Hematopoietic multipotent progenitor cell (in vitro differentiated cells): ENCODE measurements around the gene CD248. TPM values are rescaled to one million over a fixed set of nuclear protein-coding genes. Genes with fewer than 3 reads are reported as not detected.
"Not testable (repeated sequence)": the region's sequence is repeated elsewhere in the genome, so short reads cannot be mapped to it uniquely, and the experiment has no call there.

Experiments
- DNase-seq, 3 donors: peaks; one replicate each; pipeline ENCODE4 v3.0.0-alpha.2; 2011 to 2015; ENCODE audit warnings: low read depth in 2 of 3, low spot score in 2 of 3
- total RNA-seq: library from RNA; depleted of rRNA; stranded (reverse); fragments of >200 nt; gene quantifications from one replicate; pipeline ENCODE4 v1.2.3, GENCODE V29; 2012

Gene CD248
- total RNA-seq, 1 donor = 1.1 TPM

- not testable (repeated sequence) for DNase-seq
Observed at GRCh38 chr11:66277064-66277463, 39.8 kb downstream of the CD248 start.

GRCh38 chr11:66276619-66277018 is 40.2 kb downstream of the CD248 start:
- DNase-seq = not testable (repeated sequence)

DNA sequence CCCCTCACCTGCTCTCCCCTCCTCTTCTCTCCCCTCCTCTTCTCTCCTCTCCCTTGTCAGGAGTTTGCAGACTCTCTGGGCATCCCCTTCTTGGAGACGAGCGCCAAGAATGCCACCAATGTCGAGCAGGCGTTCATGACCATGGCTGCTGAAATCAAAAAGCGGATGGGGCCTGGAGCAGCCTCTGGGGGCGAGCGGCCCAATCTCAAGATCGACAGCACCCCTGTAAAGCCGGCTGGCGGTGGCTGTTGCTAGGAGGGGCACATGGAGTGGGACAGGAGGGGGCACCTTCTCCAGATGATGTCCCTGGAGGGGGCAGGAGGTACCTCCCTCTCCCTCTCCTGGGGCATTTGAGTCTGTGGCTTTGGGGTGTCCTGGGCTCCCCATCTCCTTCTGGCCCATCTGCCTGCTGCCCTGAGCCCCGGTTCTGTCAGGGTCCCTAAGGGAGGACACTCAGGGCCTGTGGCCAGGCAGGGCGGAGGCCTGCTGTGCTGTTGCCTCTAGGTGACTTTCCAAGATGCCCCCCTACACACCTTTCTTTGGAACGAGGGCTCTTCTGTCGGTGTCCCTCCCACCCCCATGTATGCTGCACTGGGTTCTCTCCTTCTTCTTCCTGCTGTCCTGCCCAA is 40.7 kb downstream of the CD248 start:
- DNase-seq = no peak

DNA sequence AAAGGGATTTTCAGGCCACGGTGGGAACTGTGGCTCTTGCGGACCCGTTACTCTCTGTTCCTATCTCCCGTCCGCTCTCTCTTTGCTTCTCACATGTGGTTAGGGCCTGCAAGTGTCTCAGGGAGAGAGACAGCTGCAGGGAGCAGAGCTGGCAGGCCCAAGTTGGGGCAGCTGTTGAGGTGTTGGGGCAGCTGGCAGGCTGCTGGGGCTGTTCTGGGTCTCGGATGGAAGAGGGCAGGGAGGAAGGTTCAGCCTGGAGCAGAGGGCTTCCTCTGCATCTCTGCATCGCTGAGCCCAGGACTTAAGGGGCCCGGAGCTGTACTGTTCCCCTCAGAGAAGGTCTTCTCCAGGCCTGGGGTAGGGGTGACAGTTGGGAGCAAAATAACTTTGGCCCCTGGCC is 41.4 kb downstream of the CD248 start:
- no peak for DNase-seq

DNA sequence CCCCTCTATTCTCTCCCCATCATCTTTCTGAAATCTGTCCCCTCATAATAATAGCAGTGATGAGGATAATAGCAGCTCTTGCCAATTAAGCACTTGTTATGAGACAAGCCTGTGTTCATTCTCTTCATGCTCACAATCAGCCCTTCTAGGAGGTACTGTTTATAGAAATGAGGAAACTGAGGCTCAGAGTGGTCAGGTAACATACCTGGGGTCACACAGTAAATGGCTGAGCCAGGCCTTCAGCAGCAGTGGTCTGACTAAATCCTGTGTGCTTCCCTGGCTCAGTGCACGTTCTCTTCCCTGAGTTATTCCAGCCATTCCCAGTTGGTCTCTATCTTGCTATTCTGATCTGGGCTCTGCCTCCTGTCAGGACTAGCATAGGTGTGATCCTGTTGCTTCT is 42.6 kb downstream of the CD248 start:
- DNase-seq = no peak

GRCh38 chr11:66272596-66272995 is 44.2 kb downstream of the CD248 start:
- DNase-seq = no peak

DNA sequence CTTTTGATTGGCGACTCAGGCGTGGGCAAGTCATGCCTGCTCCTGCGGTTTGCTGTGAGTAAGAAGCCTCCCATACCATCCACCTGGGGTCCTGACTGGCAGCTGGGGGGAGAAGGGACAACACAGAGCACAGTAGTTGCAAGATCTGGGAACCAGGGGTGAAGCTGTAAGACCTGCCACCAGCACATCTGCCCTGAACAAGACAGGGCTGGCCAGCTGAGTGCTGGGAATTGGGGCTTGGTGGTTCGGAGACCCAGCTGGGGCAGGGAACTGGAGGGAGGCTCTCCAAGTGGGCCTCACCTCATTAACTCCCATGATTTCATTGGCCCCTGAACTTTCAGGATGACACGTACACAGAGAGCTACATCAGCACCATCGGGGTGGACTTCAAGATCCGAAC is 45.0 kb downstream of the CD248 start:
- DNase-seq = no peak

DNA sequence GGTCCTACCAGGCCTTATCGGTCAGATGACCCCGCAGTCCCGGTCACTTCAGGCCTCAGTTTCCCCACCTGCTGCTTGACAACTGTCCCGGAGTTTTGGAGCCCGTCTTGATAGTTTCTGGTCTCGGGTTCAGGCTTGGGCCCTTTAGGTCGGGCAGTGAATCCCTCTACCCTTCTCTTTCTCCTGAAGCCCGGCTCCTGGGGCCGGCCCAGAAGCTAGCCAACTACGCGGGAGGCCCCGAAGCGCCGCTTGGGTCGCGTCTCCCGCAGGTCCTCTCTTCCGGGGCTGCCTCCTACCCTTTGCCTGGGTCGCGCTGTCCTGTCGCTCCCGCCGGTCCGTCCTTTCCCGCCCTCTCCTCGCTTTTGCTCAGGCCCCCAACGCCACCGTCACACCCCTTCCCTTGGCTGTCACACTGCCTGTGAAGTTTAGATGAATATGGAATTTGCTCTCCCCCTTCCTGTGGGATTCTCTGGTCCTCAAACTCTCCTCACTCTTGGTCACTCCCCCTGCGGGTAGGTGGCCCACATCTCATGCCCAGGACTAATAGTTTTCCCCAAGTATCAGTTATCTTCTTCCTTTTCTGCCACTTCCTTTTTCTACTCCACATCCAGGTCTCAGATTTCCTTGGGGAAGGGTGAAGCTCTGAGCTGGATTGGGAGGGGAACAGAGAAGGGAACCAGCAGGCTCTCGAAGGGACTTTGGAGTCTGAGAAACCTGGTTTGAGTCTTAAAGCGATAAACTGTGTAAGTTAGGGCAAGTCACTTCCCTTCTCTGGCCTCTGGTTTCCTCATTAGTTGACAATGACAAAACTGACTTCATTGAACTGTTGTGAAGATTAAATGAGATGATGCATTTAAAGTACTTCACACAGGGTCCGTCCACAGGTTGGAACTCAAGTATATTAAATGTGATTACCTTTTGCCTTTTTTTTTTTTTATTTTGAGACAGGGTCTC is 47.6 kb downstream of the CD248 start:
- DNase-seq = peak in 1 of 3 donors; percentile 54

DNA sequence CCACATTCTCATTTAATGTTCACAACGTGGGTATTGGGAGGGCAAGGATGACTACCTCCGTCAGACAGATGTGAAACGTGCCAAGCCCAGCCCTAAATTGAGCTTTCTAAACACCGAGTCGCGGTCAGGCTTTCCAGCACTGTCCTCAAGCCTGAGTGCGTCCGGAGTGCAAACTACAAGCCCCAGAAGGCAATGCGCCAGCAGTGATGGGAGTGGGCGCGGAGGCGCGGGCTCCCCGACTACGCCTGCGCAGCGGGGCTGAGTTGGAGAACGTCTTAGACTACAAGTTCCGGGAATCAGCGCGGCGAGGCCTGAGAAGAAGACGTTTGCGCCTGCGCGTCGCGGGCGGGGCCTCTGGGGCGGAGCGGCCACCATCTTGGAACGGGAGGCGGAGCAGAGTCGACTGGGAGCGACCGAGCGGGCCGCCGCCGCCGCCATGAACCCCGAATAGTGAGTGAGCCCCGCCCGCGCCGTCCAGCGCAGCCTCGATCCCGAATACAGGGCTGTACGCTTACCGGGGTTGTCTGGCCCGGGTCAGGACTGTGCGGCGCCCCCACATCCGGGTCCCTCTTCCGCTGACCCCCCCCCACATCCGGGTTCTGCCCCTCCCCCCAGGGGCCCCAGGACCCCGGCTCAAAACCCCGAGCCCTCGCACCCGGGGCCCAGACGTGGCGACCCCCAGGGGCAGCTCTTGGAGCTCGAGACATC is 48.4 kb downstream of the CD248 start, which contains the start of gene RAB1B:
RAB1B (plus strand) TSS at position 396 of the 708 bp plus-strand sequence; CDS start at position 437, 41 bp downstream.
- peak; percentile 99 to 100 (median 99) for DNase-seq

DNA sequence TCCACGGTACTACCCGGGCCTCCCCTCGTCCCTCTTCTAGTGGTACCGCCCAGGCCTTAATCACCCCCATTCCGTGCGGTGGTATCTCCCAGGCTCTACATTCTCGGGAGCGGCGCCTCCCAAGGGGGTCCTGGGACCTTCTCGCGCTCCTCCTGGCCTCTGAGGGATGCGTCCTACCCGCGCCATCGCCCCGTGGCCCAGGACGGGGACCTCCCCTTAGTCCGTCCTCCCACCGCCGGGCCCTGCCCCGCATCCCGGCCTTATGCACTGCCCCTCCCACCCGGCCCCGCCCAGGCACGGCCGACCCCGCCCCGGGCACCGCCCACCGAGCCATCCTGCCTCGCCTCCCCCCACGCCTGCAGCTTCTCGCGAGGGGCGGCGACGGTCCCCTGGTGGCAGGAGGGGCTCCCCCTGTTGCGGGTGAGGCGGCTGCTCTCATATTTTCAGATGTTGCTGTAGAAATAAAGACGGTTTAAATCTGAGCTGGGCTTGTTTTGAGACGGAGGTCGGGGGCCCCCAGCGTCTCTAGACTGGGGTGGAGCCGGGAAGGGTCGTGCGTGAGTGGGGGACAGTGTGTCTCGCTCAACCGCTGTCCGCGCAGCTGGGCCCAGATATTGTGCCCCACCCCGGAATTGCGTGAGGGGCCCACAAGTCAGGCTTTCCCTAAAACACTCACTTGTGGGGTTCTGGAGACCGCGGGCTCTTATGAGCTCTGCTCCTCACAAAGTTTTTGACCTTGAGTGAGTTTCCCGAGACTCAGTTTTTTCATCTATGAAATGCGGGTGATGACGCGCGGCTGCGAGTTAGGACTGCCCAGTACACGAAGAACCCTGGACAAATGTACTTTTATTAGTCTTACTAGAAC is 49.2 kb downstream of the CD248 start:
- peak; percentile 75 to 92 (median 89) for DNase-seq

- no peak for DNase-seq
Observed at GRCh38 chr11:66267039-66267378, 49.8 kb downstream of the CD248 start.

DNA sequence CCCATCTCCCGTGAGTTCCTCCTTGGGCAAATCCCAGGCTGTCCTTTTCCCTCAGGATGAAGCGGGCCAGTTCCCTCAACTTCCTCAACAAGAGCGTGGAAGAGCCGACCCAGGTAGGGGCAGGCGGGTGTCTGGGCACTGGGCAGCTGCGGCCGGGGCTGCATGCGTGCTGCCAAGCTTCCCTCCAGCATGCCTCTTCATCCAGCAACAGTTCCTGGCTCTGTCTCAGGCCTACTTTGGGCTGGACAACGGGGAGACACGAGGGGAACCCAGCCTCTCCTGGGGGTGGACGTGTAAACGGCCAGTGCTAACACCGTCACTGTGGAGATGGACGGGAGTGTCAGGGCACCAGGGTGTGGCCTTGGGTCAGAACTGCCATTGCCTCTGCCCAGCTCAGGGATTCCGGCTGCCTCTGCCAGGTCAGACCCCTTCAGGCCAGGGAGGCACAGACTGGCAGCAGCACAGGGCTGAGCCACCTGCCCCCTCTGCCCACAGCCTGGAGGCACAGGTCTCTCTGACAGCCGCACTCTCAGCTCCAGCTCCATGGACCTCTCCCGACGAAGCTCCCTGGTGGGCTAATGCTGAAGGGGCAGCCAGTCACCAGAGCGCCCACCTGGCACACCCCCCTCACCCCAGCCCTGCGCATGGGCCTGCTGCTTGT is 50.3 kb downstream of the CD248 start:
- DNase-seq = no peak

DNA sequence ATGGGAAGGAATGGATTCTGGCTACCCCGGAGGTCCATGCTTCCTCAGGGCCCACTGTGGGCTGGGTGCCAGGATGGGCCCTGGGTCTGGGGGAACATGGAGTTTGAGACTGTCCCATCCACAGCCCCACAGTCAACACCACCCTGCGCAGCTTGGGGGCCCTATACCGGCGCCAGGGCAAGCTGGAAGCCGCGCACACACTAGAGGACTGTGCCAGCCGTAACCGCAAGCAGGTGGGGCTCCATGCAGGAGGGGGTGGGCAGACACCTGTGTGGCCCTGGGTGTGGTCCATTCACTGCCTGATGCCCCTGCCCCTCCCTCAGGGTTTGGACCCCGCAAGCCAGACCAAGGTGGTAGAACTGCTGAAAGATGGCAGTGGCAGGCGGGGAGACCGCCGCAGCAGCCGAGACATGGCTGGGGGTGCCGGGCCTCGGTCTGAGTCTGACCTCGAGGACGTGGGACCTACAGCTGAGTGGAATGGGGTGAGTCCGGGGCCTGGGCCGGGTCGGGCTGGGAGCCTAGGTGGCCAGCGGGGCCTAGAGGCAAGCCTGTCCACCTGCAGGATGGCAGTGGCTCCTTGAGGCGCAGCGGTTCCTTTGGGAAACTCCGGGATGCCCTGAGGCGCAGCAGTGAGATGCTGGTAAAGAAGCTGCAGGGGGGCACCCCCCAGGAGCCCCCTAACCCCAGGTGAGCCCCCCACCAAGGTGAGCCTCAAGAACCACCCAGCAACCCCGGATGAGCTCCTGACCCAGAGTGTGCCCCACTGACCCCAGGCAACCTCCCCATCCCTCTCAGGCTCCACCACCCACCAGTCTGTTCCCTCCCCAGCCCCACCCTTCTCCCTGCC is 51.1 kb downstream of the CD248 start:
- DNase-seq = no peak

DNA sequence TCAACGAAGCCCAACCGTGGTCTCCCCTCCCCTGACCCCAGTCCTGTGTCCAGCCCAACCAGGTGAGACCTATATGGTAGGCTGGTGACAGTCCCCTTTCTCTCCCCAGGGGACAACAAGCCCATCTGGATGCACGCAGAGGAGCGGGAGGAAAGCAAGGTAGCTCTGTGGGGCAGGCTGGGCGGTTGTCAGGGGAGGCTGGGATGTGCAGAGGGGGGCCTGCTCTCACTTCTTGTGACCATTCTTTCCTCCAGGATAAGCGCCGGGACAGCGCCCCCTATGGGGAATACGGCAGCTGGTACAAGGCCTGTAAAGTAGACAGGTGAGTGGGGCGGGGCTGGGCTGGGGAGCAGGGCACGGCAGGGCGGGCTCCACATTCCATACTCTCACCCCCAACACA is 51.9 kb downstream of the CD248 start:
- DNase-seq = peak in 1 of 3 donors; percentile 30

Other genes with a start within 250 kb of the CD248 start
- gene PACS1, start 246.8 kb downstream of the CD248 start, total RNA-seq = 75.9 TPM
- 11.8 TPM for gene KLC2, start 59.3 kb downstream of the CD248 start, total RNA-seq
- gene RAB1B, start 48.4 kb downstream of the CD248 start, total RNA-seq = 103 TPM
- 2.7 TPM for gene CNIH2, start 38.9 kb downstream of the CD248 start, total RNA-seq
- 75.7 TPM for gene YIF1A, start 27.9 kb downstream of the CD248 start, total RNA-seq
- gene TMEM151A, start 25.1 kb downstream of the CD248 start, total RNA-seq = 0.27 TPM
- gene RIN1, start 19.4 kb upstream of the CD248 start, total RNA-seq = 3.0 TPM
- 42.0 TPM for gene BRMS1, start 28.1 kb upstream of the CD248 start, total RNA-seq
- 12.7 TPM for gene B4GAT1, start 30.6 kb upstream of the CD248 start, total RNA-seq
- gene SLC29A2, start 54.7 kb upstream of the CD248 start, total RNA-seq = 6.5 TPM
- not detected for gene NPAS4, start 104.0 kb upstream of the CD248 start, total RNA-seq
- gene MRPL11, start 121.8 kb upstream of the CD248 start, total RNA-seq = 24.8 TPM
- gene PELI3, start 149.9 kb upstream of the CD248 start, total RNA-seq = 8.1 TPM
- 44.2 TPM for gene DPP3, start 163.4 kb upstream of the CD248 start, total RNA-seq
- 50.1 TPM for gene BBS1, start 193.6 kb upstream of the CD248 start, total RNA-seq
- gene ZDHHC24, start 229.0 kb upstream of the CD248 start, total RNA-seq = 32.0 TPM
- gene ACTN3, start 229.9 kb upstream of the CD248 start, total RNA-seq = not detected